CD4-positive, CD25-positive, alpha-beta regulatory T cell (primary cell): Measurements from ENCODE around the gene ASXL2. TPM values are rescaled to one million over a fixed set of nuclear protein-coding genes. Genes with fewer than 3 reads are reported as not detected.

Source experiments
- ATAC-seq, 2 donors: fragments of 150-1000 bp; cut with Tn5 transposase; one replicate each; pipeline ENCODE4 v1.10.0; 2021; ENCODE audit warnings: low read depth in 2 of 2, moderate number of reproducible peaks in 2 of 2, moderate library complexity in 1 of 2
- DNase-seq, 3 donors: peaks; one replicate each; pipeline versions ENCODE4 v3.0.0 to v3.0.0-alpha.2; 2012 to 2022; ENCODE audit warnings: mixed read lengths in 1 of 3
- H3K27ac ChIP-seq: one replicate; pipeline ENCODE4 v1.7.0; 2013; ENCODE audit warnings: mild to moderate bottlenecking, low read length; ENCODE audit not compliant: insufficient read depth, poor library complexity, severe bottlenecking
- H3K27me3 ChIP-seq: one replicate; pipeline ENCODE4 v1.7.0; 2013; ENCODE audit warnings: low read length; ENCODE audit not compliant: control insufficient read depth, insufficient read depth
- H3K36me3 ChIP-seq: one replicate; pipeline ENCODE4 v1.7.0; 2013; ENCODE audit warnings: mild to moderate bottlenecking, low read length, moderate library complexity; ENCODE audit not compliant: control insufficient read depth, insufficient read depth
- H3K4me1 ChIP-seq: 2 replicates; pipeline ENCODE4 v1.7.0; 2013; ENCODE audit warnings: mild to moderate bottlenecking, low read length; ENCODE audit not compliant: insufficient read depth, control insufficient read depth, poor library complexity, severe bottlenecking
- H3K4me3 ChIP-seq: one replicate; pipeline ENCODE4 v1.7.0; 2013; ENCODE audit warnings: low read depth, mild to moderate bottlenecking, low read length, moderate library complexity
- H3K9me3 ChIP-seq, 2 experiments: 1 replicate in 1 of 2; 2 replicates in 1 of 2; pipeline ENCODE4 v1.7.0; 2013; ENCODE audit warnings: low read length in 2 of 2, mild to moderate bottlenecking in 1 of 2, moderate library complexity in 1 of 2; ENCODE audit not compliant: control insufficient read depth in 2 of 2
- H3K27ac Mint-ChIP-seq, 3 donors: one replicate each; pipeline ENCODE4 v1.8.0; 2020 to 2022; ENCODE audit warnings: mild to moderate bottlenecking in 3 of 3, mixed read lengths in 3 of 3, moderate library complexity in 2 of 3
- H3K27me3 Mint-ChIP-seq: one replicate; pipeline ENCODE4 v1.8.0; 2022; ENCODE audit warnings: mild to moderate bottlenecking, mixed read lengths
- H3K36me3 Mint-ChIP-seq: one replicate; pipeline ENCODE4 v1.8.0; 2020; ENCODE audit warnings: mixed read lengths
- H3K4me1 Mint-ChIP-seq, 4 donors: one replicate each; pipeline ENCODE4 v1.8.0; 2020 to 2022; ENCODE audit warnings: mixed read lengths in 4 of 4, mild to moderate bottlenecking in 1 of 4
- H3K4me3 Mint-ChIP-seq, 4 donors: one replicate each; pipeline ENCODE4 v1.8.0; 2020 to 2022; ENCODE audit warnings: mild to moderate bottlenecking in 4 of 4, mixed read lengths in 4 of 4, moderate library complexity in 3 of 4
- H3K9me3 Mint-ChIP-seq, 7 donors: one replicate each; pipeline ENCODE4 v1.8.0; 2020 to 2022; ENCODE audit warnings: mixed read lengths in 7 of 7, mild to moderate bottlenecking in 3 of 7, moderate library complexity in 2 of 7
- polyA plus RNA-seq, 4 donors: library from polyadenylated mRNA; unstranded; fragments of 300-500 nt; fragmentation: Illumina TruSeq; gene quantifications; one replicate each; pipeline ENCODE4 v1.2.3, GENCODE V29; 2021
- total RNA-seq: library from RNA; stranded (reverse); gene quantifications from one replicate; pipeline ENCODE4 v1.2.3, GENCODE V29; 2022

The ASXL2 gene
- total and polyA plus RNA-seq, 5 donors from 2014 or later = 6.8 to 48.6 (median 8.2) TPM

DNA sequence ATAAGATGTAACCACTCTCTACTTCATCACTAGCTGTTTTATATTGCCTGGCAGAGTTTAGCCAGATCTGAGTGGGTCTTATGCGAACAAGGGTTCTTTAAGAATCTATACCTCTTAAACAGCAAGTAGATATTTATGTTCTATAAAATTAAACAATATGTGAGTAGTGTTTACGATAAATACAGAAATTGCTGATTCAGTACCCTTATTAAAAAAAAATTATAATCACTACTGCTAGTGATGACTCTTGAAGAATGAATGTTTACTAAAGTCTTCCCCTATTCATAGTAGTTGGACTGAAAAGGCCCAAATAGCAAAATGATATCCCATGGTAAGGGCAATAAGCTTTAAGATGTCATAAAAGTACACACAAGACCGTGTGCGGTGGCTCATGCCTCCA lies 106.2 kb downstream of the ASXL2 start:
- Mint-ChIP-seq H3K36me3 (peaks cover 38% of the 10 kb centered on the region), H3K4me3 (no peak overlapping the region), H3K9me3 (no peaks in the 10 kb centered on the region), H3K27me3 (no peaks in the 10 kb centered on the region), H3K27ac (no peak overlapping the region), H3K4me1 (peaks cover 14 to 23% (median 20%) of the 10 kb centered on the region in 4 donors)
- H3K36me3 ChIP-seq = peaks cover 43% of the 10 kb centered on the region
- no peak for ATAC-seq
- DNase-seq = no peak
- peaks cover 10% of the 10 kb centered on the region for H3K4me1 ChIP-seq
- H3K27me3 ChIP-seq = no peaks in the 10 kb centered on the region
- no peaks in the 10 kb centered on the region for H3K9me3 ChIP-seq
- no peak overlapping the region for H3K27ac ChIP-seq
- no peak overlapping the region for H3K4me3 ChIP-seq

DNA sequence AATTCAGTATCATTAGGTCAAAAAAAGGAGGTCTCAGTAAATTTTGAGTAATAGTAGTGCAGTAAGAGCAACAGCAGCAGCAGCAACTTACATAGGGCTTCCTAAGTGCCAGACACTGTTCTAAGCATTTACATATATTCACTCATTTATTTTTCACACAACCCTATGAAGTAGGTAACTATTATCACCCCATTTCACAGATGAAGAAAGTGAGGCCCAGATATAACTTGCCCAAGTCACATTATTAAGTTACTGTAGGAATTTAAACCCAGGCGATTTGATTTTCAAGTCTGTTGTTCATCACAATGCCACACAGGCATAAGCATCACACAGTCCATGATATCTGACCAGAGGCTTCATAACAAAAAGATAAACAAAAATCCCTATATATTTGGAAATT lies 114.7 kb downstream of the ASXL2 start:
- H3K4me1 ChIP-seq = peaks cover 10% of the 10 kb centered on the region
- DNase-seq = no peak
- H3K36me3 Mint-ChIP-seq = peaks cover 45% of the 10 kb centered on the region
- no peaks in the 10 kb centered on the region for H3K27me3 ChIP-seq
- H3K4me3 ChIP-seq = no peak overlapping the region
- H3K9me3 ChIP-seq = no peaks in the 10 kb centered on the region
- H3K27ac Mint-ChIP-seq = peak overlapping the region in 2 of 3 donors; percentile 0 to 9
- no peaks in the 10 kb centered on the region for H3K9me3 Mint-ChIP-seq
- no peak overlapping the region for H3K4me3 Mint-ChIP-seq
- peaks cover 60% of the 10 kb centered on the region for H3K36me3 ChIP-seq
- no peaks in the 10 kb centered on the region for H3K27me3 Mint-ChIP-seq
- no peak for ATAC-seq
- peak overlapping the region; percentile 3 for H3K27ac ChIP-seq
- H3K4me1 Mint-ChIP-seq = peaks cover 19 to 48% (median 29%) of the 10 kb centered on the region in 4 donors

DNA sequence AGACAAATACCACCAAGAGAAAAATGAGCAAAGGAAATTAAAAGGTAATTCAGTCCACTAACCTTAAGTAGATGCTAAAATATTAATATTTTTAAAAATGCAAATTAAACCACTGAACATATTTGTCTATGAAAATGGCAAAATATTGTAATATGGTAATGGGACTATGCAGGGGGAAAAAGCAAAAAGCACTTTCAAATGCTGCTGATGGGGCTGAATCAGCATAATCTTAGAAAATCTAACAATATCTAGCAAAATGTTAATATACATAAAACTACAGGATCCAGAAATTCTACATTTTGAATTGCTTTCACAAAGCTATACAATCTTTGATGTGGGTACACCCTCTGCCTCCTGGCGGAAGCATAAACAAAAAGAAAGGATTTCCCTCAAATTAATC lies 118.0 kb downstream of the ASXL2 start:
- Histone ChIP-seq H3K4me3 (no peak overlapping the region), H3K27me3 (no peaks in the 10 kb centered on the region), H3K9me3 (no peaks in the 10 kb centered on the region), H3K27ac (no peak overlapping the region), H3K36me3 (peaks cover 49% of the 10 kb centered on the region), H3K4me1 (no peaks in the 10 kb centered on the region)
- ATAC-seq (no peak), DNase-seq (no peak)
- peaks cover 0 to 24% (median 15%) of the 10 kb centered on the region in 4 donors for H3K4me1 Mint-ChIP-seq
- H3K9me3 Mint-ChIP-seq = no peaks in the 10 kb centered on the region
- no peaks in the 10 kb centered on the region for H3K27me3 Mint-ChIP-seq
- H3K4me3 Mint-ChIP-seq = no peak overlapping the region
- peaks cover 41% of the 10 kb centered on the region for H3K36me3 Mint-ChIP-seq
- peak overlapping the region in 1 of 3 donors; percentile 84 for H3K27ac Mint-ChIP-seq

DNA sequence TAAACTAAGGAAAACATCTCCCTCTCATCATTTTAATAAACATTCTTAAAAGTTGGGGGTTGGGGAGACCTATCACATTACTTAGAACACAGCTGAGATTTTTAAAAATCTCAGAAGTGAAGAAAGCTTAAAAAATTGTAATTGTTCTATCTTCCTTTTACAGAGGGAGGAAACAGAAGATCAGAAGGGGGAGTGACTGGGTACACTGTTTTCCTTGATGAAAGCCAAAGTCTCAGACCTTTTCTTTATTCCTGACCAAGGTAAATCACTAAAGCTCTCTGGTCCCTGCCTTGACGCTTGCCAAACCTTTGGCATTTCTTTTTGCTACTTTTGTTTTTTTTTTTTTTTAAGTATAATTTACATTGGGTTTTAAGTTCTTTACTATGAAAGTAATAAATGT lies 119.9 kb downstream of the ASXL2 start:
- Mint-ChIP-seq H3K4me3 (no peak overlapping the region), H3K27ac (peak overlapping the region in 1 of 3 donors; percentile 74), H3K4me1 (peaks cover 0 to 29% (median 17%) of the 10 kb centered on the region in 4 donors), H3K9me3 (no peaks in the 10 kb centered on the region), H3K27me3 (no peaks in the 10 kb centered on the region), H3K36me3 (peaks cover 57% of the 10 kb centered on the region)
- no peak overlapping the region for H3K4me3 ChIP-seq
- H3K36me3 ChIP-seq = peaks cover 54% of the 10 kb centered on the region
- H3K9me3 ChIP-seq = no peaks in the 10 kb centered on the region
- ATAC-seq (no peak), DNase-seq (no peak)
- no peaks in the 10 kb centered on the region for H3K27me3 ChIP-seq
- no peak overlapping the region for H3K27ac ChIP-seq
- no peaks in the 10 kb centered on the region for H3K4me1 ChIP-seq

DNA sequence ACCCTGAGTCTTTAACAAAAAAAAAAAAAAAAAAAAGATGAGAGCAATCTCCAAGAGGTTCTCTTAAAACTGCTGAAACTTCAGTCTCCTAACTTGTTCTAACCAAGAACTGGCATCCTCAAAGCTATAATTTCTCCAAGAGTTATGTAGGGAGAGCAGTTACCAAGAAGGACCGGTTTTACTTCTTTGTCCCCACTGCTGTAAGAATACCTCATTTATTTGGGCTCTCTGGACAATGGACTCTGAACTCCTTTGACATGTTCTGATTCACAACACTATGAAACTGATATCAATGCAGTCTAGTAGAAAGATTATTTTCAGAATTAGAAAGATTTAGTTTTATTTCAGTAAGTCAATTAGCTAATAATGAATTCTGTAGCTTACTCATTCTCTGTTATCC lies 120.4 kb downstream of the ASXL2 start:
- H3K4me1 ChIP-seq = no peaks in the 10 kb centered on the region
- no peaks in the 10 kb centered on the region for H3K9me3 Mint-ChIP-seq
- H3K4me3 Mint-ChIP-seq = no peak overlapping the region
- H3K4me1 Mint-ChIP-seq = peaks cover 0 to 29% (median 16%) of the 10 kb centered on the region in 4 donors
- H3K27ac ChIP-seq = no peak overlapping the region
- no peak overlapping the region for H3K27ac Mint-ChIP-seq
- H3K27me3 ChIP-seq = no peaks in the 10 kb centered on the region
- H3K36me3 ChIP-seq = peaks cover 55% of the 10 kb centered on the region
- H3K36me3 Mint-ChIP-seq = peaks cover 59% of the 10 kb centered on the region
- no peak overlapping the region for H3K4me3 ChIP-seq
- DNase-seq = no peak
- ATAC-seq = no peak
- no peaks in the 10 kb centered on the region for H3K27me3 Mint-ChIP-seq
- H3K9me3 ChIP-seq = no peaks in the 10 kb centered on the region

DNA sequence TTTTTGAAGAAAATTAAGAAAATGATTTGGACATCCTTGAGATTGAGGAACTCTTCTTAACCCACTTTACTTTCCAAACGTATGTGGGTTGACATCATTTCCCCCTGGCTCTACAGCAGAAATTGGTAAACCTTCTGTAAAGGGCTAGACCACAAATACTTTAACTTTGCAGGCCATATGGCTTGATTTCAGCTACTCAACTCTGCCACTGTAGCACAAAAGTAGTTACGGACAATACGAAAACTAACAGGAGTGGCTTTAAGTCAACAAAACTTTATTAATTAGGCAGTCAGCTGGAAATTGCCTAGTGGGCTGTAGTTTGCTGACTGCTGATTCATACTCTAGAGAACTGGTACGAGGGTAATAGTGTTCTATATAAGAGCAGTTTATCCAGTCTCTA lies 121.8 kb downstream of the ASXL2 start:
- Mint-ChIP-seq H3K4me3 (no peak overlapping the region), H3K4me1 (peaks cover 0 to 24% (median 13%) of the 10 kb centered on the region in 4 donors), H3K36me3 (peaks cover 62% of the 10 kb centered on the region), H3K9me3 (no peaks in the 10 kb centered on the region), H3K27me3 (no peaks in the 10 kb centered on the region), H3K27ac (peak overlapping the region in 1 of 3 donors; percentile 80)
- Histone ChIP-seq H3K4me3 (no peak overlapping the region), H3K27ac (no peak overlapping the region), H3K9me3 (no peaks in the 10 kb centered on the region), H3K27me3 (no peaks in the 10 kb centered on the region), H3K36me3 (peaks cover 67% of the 10 kb centered on the region), H3K4me1 (no peaks in the 10 kb centered on the region)
- DNase-seq (no peak), ATAC-seq (no peak)

DNA sequence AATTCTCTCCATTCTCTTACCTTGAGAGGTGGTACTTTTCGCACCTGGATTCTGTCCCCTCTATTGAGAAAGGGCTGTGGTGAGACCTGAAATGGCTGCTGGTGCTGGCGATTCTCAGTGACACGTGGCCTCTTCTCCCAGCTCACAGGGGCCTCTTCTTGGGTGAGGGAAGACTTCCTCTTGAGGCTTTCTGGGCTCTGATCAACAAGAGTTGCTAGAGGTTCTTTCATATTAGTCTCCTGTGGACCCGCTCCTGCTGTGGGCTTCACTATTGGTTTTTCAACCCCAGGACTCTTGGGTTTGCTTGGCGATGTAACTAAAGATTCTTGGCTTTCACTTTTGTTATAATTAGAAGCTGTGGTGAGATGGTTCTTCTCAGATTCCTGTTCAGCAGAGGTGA lies 128.6 kb downstream of the ASXL2 start:
- DNase-seq = no peak
- Histone ChIP-seq H3K27me3 (no peaks in the 10 kb centered on the region), H3K4me3 (no peak overlapping the region), H3K27ac (no peak overlapping the region), H3K9me3 (no peaks in the 10 kb centered on the region), H3K4me1 (no peaks in the 10 kb centered on the region), H3K36me3 (peaks cover 81% of the 10 kb centered on the region)
- Mint-ChIP-seq H3K27ac (peak overlapping the region in 2 of 3 donors; percentile 42 to 50), H3K4me3 (no peak overlapping the region), H3K9me3 (no peaks in the 10 kb centered on the region), H3K27me3 (no peaks in the 10 kb centered on the region), H3K4me1 (peaks cover 0 to 42% (median 14%) of the 10 kb centered on the region in 4 donors), H3K36me3 (peaks cover 52% of the 10 kb centered on the region)
- no peak for ATAC-seq

DNA sequence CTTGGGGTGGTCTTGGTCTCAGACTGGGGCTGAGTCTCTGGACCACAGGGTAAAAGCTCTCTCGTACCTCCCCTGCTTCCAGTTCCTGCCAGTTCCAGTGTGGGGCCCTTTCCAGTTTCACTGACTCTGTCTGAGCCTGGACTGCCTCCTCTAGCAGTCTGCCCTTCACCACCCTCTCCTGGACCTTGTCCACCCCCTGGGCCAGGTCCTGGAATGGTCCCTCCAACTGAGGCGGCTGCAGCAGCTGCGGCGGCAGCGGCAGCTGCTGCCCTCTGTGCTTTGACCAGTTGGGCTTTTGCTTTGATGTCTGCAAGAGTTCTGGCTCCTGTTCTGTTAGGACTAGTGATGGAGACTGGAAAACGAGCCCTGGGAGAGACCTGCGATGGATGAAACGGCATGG lies 134.2 kb downstream of the ASXL2 start:
- ATAC-seq (no peak), DNase-seq (no peak)
- no peaks in the 10 kb centered on the region for H3K27me3 ChIP-seq
- no peaks in the 10 kb centered on the region for H3K27me3 Mint-ChIP-seq
- peaks cover 26% of the 10 kb centered on the region for H3K4me1 ChIP-seq
- peaks cover 61% of the 10 kb centered on the region for H3K36me3 ChIP-seq
- no peaks in the 10 kb centered on the region for H3K9me3 Mint-ChIP-seq
- no peaks in the 10 kb centered on the region for H3K9me3 ChIP-seq
- peak overlapping the region in 1 of 4 donors; percentile 79 for H3K4me3 Mint-ChIP-seq
- H3K36me3 Mint-ChIP-seq = peaks cover 41% of the 10 kb centered on the region
- peaks cover 8 to 64% (median 48%) of the 10 kb centered on the region in 4 donors for H3K4me1 Mint-ChIP-seq
- H3K27ac ChIP-seq = no peak overlapping the region
- peak overlapping the region; percentile 72 to 99 (median 75) for H3K27ac Mint-ChIP-seq
- no peak overlapping the region for H3K4me3 ChIP-seq
